ENCODE data around the gene GRIP2. TPM values are rescaled to one million over a fixed set of nuclear protein-coding genes. Genes with fewer than 3 reads are reported as not detected.

GRIP2 gene
- polyA plus RNA-seq, 1 experiment, result not detected

DNA sequence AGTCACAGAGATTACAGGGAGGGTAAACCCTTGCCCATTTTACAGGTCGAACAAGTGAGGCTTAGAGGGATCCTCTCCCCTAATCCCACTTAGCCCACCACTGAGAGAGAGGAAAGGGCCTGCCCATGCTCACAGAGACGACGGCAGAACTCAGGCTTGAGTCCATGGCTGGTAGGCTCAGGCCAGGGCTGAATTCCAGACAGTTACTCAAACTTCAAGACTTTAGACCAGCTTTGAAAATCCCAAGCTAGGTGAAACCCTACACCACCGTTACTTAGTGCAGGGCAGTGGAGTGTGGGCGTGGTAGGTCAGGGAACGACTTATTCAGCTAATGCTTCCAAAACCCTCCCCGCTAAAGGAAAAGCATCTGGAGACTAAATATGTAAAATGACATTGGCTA, 16.4 kb downstream of the GRIP2 start:
- CTCF ChIA-PET, result interaction anchor here (1.1 to 6.7 kb wide), 2 partner anchors 15 to 321 kb away, joined by 4 to 68 read pairs; no protein-coding TSS in a partner anchor
- TF ChIP-seq, protein P1, sequence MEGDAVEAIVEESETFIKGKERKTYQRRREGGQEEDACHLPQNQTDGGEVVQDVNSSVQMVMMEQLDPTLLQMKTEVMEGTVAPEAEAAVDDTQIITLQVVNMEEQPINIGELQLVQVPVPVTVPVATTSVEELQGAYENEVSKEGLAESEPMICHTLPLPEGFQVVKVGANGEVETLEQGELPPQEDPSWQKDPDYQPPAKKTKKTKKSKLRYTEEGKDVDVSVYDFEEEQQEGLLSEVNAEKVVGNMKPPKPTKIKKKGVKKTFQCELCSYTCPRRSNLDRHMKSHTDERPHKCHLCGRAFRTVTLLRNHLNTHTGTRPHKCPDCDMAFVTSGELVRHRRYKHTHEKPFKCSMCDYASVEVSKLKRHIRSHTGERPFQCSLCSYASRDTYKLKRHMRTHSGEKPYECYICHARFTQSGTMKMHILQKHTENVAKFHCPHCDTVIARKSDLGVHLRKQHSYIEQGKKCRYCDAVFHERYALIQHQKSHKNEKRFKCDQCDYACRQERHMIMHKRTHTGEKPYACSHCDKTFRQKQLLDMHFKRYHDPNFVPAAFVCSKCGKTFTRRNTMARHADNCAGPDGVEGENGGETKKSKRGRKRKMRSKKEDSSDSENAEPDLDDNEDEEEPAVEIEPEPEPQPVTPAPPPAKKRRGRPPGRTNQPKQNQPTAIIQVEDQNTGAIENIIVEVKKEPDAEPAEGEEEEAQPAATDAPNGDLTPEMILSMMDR (IDR thresholded peaks at IDR 0.05; ENCODE audit: low read depth, low read length), result no peak
- peaks cover 28% of the 10 kb centered on the region for H3K27me3 ChIP-seq (ENCODE audit: control insufficient read depth, insufficient read depth, low read length)
- no peak overlapping the region for H3K4me3 ChIP-seq (ENCODE audit: low read depth, low read length)
- no peak for DNase-seq (ENCODE audit: low read depth, low spot score)
- H3K9me3 ChIP-seq (ENCODE audit: control insufficient read depth, insufficient read depth, low read length), result no peaks in the 10 kb centered on the region
- H3K27ac ChIP-seq (ENCODE audit: low read depth, low read length), result peak overlapping the region; percentile 31
- POLR2A ChIA-PET, result no interaction called here

DNA sequence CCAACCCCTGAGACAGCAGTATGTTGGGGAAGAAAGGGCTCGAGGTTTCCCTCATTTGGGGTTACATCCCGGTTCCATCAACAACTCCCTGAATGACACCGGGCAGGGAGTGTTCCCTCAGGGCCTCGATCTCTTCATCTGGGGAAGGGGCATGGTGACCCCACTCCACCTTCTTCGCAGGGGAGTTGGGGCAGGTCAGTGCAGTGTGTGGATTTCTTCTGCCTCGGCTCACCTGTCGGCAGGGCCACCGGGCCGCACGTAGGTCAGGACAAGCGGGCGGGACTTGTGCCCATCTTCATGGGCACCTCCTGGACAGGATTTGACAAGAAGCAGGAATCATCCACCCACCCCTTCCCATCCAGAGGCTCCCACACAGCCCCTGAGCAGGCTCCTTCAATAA, 17.4 kb downstream of the GRIP2 start:
- Histone ChIP-seq H3K27ac (ENCODE audit: low read depth, low read length) (no peak overlapping the region), H3K4me3 (ENCODE audit: low read depth, low read length) (no peak overlapping the region), H3K9me3 (ENCODE audit: control insufficient read depth, insufficient read depth, low read length) (no peaks in the 10 kb centered on the region), H3K27me3 (ENCODE audit: control insufficient read depth, insufficient read depth, low read length) (peaks cover 34% of the 10 kb centered on the region)
- DNase-seq (ENCODE audit: low read depth, low spot score), result no peak
- TF ChIP-seq, protein P1 (IDR thresholded peaks at IDR 0.05; ENCODE audit: low read depth, low read length), result no peak
- ChIA-PET POLR2A (no interaction called here), CTCF (interaction anchor here (1.1 to 6.7 kb wide), 2 partner anchors 14 to 320 kb away, joined by 4 to 68 read pairs; no protein-coding TSS in a partner anchor)

DNA sequence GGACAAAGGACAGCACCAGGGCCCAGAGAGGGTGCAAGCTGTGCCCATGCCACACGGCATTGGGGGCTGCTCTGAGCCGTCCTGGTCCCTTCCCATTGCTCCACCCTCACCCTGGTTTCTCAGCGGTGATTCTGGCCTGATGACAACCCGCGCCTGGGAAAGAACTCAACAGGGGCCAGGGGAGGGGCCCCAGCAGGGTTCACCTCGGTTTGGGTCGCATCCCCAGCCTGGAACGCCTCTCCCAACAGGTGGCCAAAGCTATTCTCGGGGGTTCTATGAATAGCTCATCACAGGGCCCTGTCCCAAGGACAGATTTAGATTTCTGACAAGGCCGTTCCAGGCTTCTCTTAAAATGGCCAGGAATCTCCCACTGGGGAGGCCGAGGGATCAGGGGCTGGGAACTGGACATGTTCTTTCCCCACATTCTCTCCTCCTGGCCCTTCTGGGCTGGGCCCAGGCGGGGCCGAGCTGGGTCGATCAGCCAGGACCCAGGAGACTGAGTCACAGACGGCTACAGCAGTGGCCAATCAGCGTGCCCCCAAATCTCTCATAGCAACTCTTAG, 17.9 kb downstream of the GRIP2 start:
- DNase-seq (ENCODE audit: low read depth, low spot score), result no peak

DNA sequence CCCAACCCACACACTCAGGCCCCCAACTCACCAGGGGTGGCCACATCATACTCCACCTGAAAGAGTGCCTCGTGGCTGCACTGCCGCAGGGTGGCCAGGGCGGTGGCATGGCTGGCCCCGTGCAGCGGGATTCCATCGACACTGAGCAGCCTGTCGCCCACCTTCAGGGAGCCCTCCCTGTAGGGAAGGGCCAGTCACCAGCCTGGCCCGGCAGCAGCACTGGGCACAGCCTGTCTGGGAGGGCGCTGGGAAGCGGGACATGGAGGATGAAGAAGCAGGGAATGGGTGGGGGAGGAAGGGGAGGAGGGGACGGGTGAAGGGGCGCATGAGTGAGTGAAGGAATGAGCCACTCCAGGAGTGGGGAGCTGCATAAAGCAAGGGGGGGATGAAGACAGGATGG, 18.5 kb downstream of the GRIP2 start:
- Histone ChIP-seq H3K9me3 (ENCODE audit: control insufficient read depth, insufficient read depth, low read length) (no peaks in the 10 kb centered on the region), H3K27ac (ENCODE audit: low read depth, low read length) (no peak overlapping the region), H3K27me3 (ENCODE audit: control insufficient read depth, insufficient read depth, low read length) (peaks cover 38% of the 10 kb centered on the region), H3K4me3 (ENCODE audit: low read depth, low read length) (no peak overlapping the region)
- DNase-seq (ENCODE audit: low read depth, low spot score), result no peak
- ChIA-PET CTCF (interaction anchor here (4.5 kb wide), 1 partner anchor 12 kb away, joined by 48 read pairs; no protein-coding TSS in a partner anchor), POLR2A (no interaction called here)
- TF ChIP-seq, protein P1 (IDR thresholded peaks at IDR 0.05; ENCODE audit: low read depth, low read length), result no peak

More for the DNA sequence above, 17.9 kb downstream of the GRIP2 start:
- Histone ChIP-seq H3K4me3 (ENCODE audit: low read depth, low read length) (no peak overlapping the region), H3K9me3 (ENCODE audit: control insufficient read depth, insufficient read depth, low read length) (no peaks in the 10 kb centered on the region), H3K27me3 (ENCODE audit: control insufficient read depth, insufficient read depth, low read length) (peaks cover 34% of the 10 kb centered on the region), H3K27ac (ENCODE audit: low read depth, low read length) (no peak overlapping the region)
- ChIA-PET POLR2A (no interaction called here), CTCF (interaction anchor here (4.5 kb wide), 1 partner anchor 13 kb away, joined by 48 read pairs; no protein-coding TSS in a partner anchor)
- TF ChIP-seq, protein P1 (IDR thresholded peaks at IDR 0.05; ENCODE audit: low read depth, low read length), result no peak

DNA sequence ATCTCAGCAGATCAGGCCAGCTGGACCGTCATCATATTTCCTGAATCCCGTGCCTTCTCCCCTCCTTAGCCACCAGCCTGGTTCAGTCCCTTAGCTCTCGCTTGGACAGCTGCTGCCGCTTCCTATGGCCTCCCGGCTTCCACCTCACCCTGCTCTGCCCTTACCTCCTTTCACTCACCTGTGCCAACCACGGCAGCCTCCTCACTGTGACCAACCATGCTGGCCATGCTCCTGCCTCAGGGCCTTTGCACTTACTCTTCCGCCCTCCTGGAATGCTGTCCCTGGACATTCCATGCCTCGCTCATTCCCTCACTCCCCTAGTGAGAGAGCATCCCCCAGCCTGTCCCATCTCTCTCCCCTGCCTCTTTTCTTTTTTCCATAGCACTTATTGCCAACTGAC, 19.2 kb downstream of the GRIP2 start:
- Histone ChIP-seq H3K4me3 (ENCODE audit: low read depth, low read length) (no peak overlapping the region), H3K27me3 (ENCODE audit: control insufficient read depth, insufficient read depth, low read length) (peaks cover 37% of the 10 kb centered on the region), H3K27ac (ENCODE audit: low read depth, low read length) (no peak overlapping the region), H3K9me3 (ENCODE audit: control insufficient read depth, insufficient read depth, low read length) (no peaks in the 10 kb centered on the region)
- TF ChIP-seq, protein P1 (IDR thresholded peaks at IDR 0.05; ENCODE audit: low read depth, low read length), result no peak
- POLR2A ChIA-PET, result no interaction called here
- DNase-seq (ENCODE audit: low read depth, low spot score), result no peak
- CTCF ChIA-PET, result interaction anchor here (4.5 kb wide), 1 partner anchor 12 kb away, joined by 48 read pairs; no protein-coding TSS in a partner anchor

All from AG04450 (cell line).